Trophoblast cell (in vitro differentiated cells and primary cell): Measurements from ENCODE around the gene TH.

Experiments used
- DNase-seq, 2 donors: peaks; one replicate each; pipeline ENCODE4 v3.0.0-alpha.2; 2016
- H2AFZ ChIP-seq: 2 replicates; pipeline ENCODE4 v1.6.1; 2013; ENCODE audit warnings: low read length, moderate library complexity, mild to moderate bottlenecking; ENCODE audit not compliant: insufficient read depth, poor library complexity
- H2AK5ac ChIP-seq: 2 replicates; pipeline ENCODE4 v1.6.1; 2013; ENCODE audit warnings: mild to moderate bottlenecking, low read length
- H2BK120ac ChIP-seq: 2 replicates; pipeline ENCODE4 v1.6.1; 2013; ENCODE audit warnings: low read length, mild to moderate bottlenecking, moderate library complexity; ENCODE audit not compliant: insufficient read depth, poor library complexity
- H2BK12ac ChIP-seq: 2 replicates; pipeline ENCODE4 v1.6.1; 2013; ENCODE audit warnings: mild to moderate bottlenecking, low read length, moderate library complexity
- H2BK5ac ChIP-seq: 2 replicates; pipeline ENCODE4 v1.6.1; 2013; ENCODE audit warnings: low read length, low read depth, moderate library complexity, mild to moderate bottlenecking; ENCODE audit not compliant: poor library complexity
- H3K14ac ChIP-seq: 2 replicates; pipeline ENCODE4 v1.6.1; 2013; ENCODE audit warnings: mild to moderate bottlenecking, low read length
- H3K18ac ChIP-seq: 2 replicates; pipeline ENCODE4 v1.6.1; 2013; ENCODE audit warnings: mild to moderate bottlenecking, low read length
- H3K23ac ChIP-seq: 2 replicates; pipeline ENCODE4 v1.6.1; 2013; ENCODE audit warnings: low read length
- H3K27ac ChIP-seq: 2 replicates; pipeline ENCODE4 v1.5.1; 2013; ENCODE audit warnings: low read depth, mild to moderate bottlenecking, inconsistent platforms, low read length, moderate library complexity
- H3K27me3 ChIP-seq: 2 replicates; pipeline ENCODE4 v1.6.1; 2013; ENCODE audit warnings: inconsistent platforms, mild to moderate bottlenecking, low read length, moderate library complexity; ENCODE audit not compliant: insufficient read depth
- H3K36me3 ChIP-seq, 2 experiments: 1 replicate in 1 of 2; 2 replicates in 1 of 2; pipeline ENCODE4 v1.6.1; 2013; ENCODE audit warnings: low read length in 2 of 2, mild to moderate bottlenecking in 2 of 2, moderate library complexity in 1 of 2; ENCODE audit not compliant: insufficient read depth in 2 of 2, control insufficient read depth in 1 of 2
- H3K4ac ChIP-seq: 2 replicates; pipeline ENCODE4 v1.6.1; 2013; ENCODE audit warnings: low read depth, mild to moderate bottlenecking, low read length, moderate library complexity
- H3K4me1 ChIP-seq, 2 experiments: 1 replicate in 1 of 2; 2 replicates in 1 of 2; pipeline ENCODE4 v1.6.1; 2013; ENCODE audit warnings: low read length in 2 of 2, mild to moderate bottlenecking in 2 of 2, moderate library complexity in 1 of 2; ENCODE audit not compliant: insufficient read depth in 2 of 2, control insufficient read depth in 1 of 2
- H3K4me2 ChIP-seq: 2 replicates; pipeline ENCODE4 v1.6.1; 2013; ENCODE audit warnings: inconsistent platforms, mild to moderate bottlenecking, low read length, moderate library complexity
- H3K4me3 ChIP-seq: 2 replicates; pipeline ENCODE4 v1.5.1; 2013; ENCODE audit warnings: mild to moderate bottlenecking, low read depth, low read length, inconsistent platforms
- H3K79me1 ChIP-seq: one replicate; pipeline ENCODE4 v1.6.1; 2013; ENCODE audit warnings: low read length
- H3K79me2 ChIP-seq: 2 replicates; pipeline ENCODE4 v1.6.1; 2013; ENCODE audit warnings: low read length, mild to moderate bottlenecking; ENCODE audit not compliant: control insufficient read depth, insufficient read depth, poor library complexity
- H3K9ac ChIP-seq: 2 replicates; pipeline ENCODE4 v1.6.1; 2013; ENCODE audit warnings: mild to moderate bottlenecking, low read length
- H3K9me3 ChIP-seq: 2 replicates; pipeline ENCODE4 v1.6.1; 2013; ENCODE audit warnings: low read depth, mild to moderate bottlenecking, control low read depth, inconsistent platforms, low read length; ENCODE audit not compliant: insufficient read depth
- H4K12ac ChIP-seq: 2 replicates; pipeline ENCODE4 v1.6.1; 2013; ENCODE audit warnings: low read depth, mild to moderate bottlenecking, low read length, moderate library complexity
- H4K8ac ChIP-seq: 2 replicates; pipeline ENCODE4 v1.6.1; 2013; ENCODE audit warnings: low read depth, mild to moderate bottlenecking, low read length, moderate library complexity
- H4K91ac ChIP-seq: one replicate; pipeline ENCODE4 v1.6.1; 2013; ENCODE audit warnings: low read depth, mild to moderate bottlenecking, low read length, moderate library complexity
- WGBS: extraction: QIAGEN DNeasy Blood & Tissue Kit; methylation state at CpG from one replicate; pipeline ENCODE4 v1.1.7; 2013; ENCODE audit warnings: missing lambda C conversion rate; ENCODE audit not compliant: insufficient read length, insufficient coverage; ENCODE audit errors: extremely low coverage; 5-methylcytosine and 5-hydroxymethylcytosine counted together

The TH gene

GRCh38 chr11:2123628-2123960, 48.0 kb downstream of the TH start:
- Histone ChIP-seq H3K23ac (no peak overlapping the region), H2AFZ (no peak overlapping the region), H4K12ac (no peak overlapping the region), H2BK120ac (no peak overlapping the region), H4K8ac (no peak overlapping the region), H2BK5ac (no peak overlapping the region), H3K4me2 (no peak overlapping the region), H3K4ac (no peak overlapping the region), H4K91ac (no peak overlapping the region), H2AK5ac (no peak overlapping the region), H3K9me3 (peaks cover 7% of the 10 kb centered on the region), H3K79me1 (no peaks in the 10 kb centered on the region), H3K14ac (no peak overlapping the region), H3K27me3 (no peaks in the 10 kb centered on the region), H3K4me3 (no peak overlapping the region), H3K27ac (no peak overlapping the region), H3K18ac (no peak overlapping the region), H3K4me1 (peaks cover 0 to 3% of the 10 kb centered on the region in 2 experiments), H2BK12ac (no peak overlapping the region), H3K36me3 (no peaks in the 10 kb centered on the region), H3K9ac (no peak overlapping the region), H3K79me2 (no peaks in the 10 kb centered on the region)
- DNase-seq: no peak
- no CpG with 5 or more reads among the region's 7 CpGs for WGBS

GRCh38 chr11:2122907-2123627, 48.5 kb downstream of the TH start:
- no peak overlapping the region for H3K9ac ChIP-seq
- H2BK120ac ChIP-seq: no peak overlapping the region
- no peak overlapping the region for H3K27ac ChIP-seq
- no peak overlapping the region for H4K91ac ChIP-seq
- no peak overlapping the region for H3K14ac ChIP-seq
- H3K79me2 ChIP-seq: no peaks in the 10 kb centered on the region
- no peak for DNase-seq
- no peak overlapping the region for H3K4ac ChIP-seq
- no peak overlapping the region for H2BK12ac ChIP-seq
- H3K4me1 ChIP-seq: peaks cover 0 to 3% of the 10 kb centered on the region in 2 experiments
- no peak overlapping the region for H3K4me2 ChIP-seq
- no peaks in the 10 kb centered on the region for H3K27me3 ChIP-seq
- H2BK5ac ChIP-seq: no peak overlapping the region
- no peak overlapping the region for H4K8ac ChIP-seq
- no peak overlapping the region for H3K18ac ChIP-seq
- H4K12ac ChIP-seq: no peak overlapping the region
- no peak overlapping the region for H2AK5ac ChIP-seq
- H3K4me3 ChIP-seq: no peak overlapping the region
- H2AFZ ChIP-seq: no peak overlapping the region
- H3K9me3 ChIP-seq: peaks cover 7% of the 10 kb centered on the region
- H3K36me3 ChIP-seq: no peaks in the 10 kb centered on the region
- no peaks in the 10 kb centered on the region for H3K79me1 ChIP-seq
- WGBS: no CpG with 5 or more reads among the region's 13 CpGs
- no peak overlapping the region for H3K23ac ChIP-seq

- no peak overlapping the region for H3K9ac ChIP-seq
- no peak overlapping the region for H2BK5ac ChIP-seq
- H3K18ac ChIP-seq: no peak overlapping the region
- no peak overlapping the region for H2BK120ac ChIP-seq
- no peak overlapping the region for H2AFZ ChIP-seq
- no peaks in the 10 kb centered on the region for H3K79me2 ChIP-seq
- no peak overlapping the region for H2AK5ac ChIP-seq
- no peak overlapping the region for H3K4ac ChIP-seq
- no peak for DNase-seq
- no peak overlapping the region for H4K12ac ChIP-seq
- H3K4me3 ChIP-seq: no peak overlapping the region
- no peaks in the 10 kb centered on the region for H3K79me1 ChIP-seq
- H2BK12ac ChIP-seq: no peak overlapping the region
- no CpG with 5 or more reads among the region's 19 CpGs for WGBS
- H3K4me2 ChIP-seq: no peak overlapping the region
- H4K8ac ChIP-seq: no peak overlapping the region
- H3K23ac ChIP-seq: no peak overlapping the region
- no peak overlapping the region for H3K27ac ChIP-seq
- no peak overlapping the region for H3K14ac ChIP-seq
- peaks cover 7% of the 10 kb centered on the region for H3K9me3 ChIP-seq
- no peaks in the 10 kb centered on the region for H3K36me3 ChIP-seq
- no peak overlapping the region for H4K91ac ChIP-seq
- H3K4me1 ChIP-seq: peaks cover 0 to 3% of the 10 kb centered on the region in 2 experiments
- peaks cover 2% of the 10 kb centered on the region for H3K27me3 ChIP-seq
Measured at GRCh38 chr11:2122222-2122906, 49.3 kb downstream of the TH start.

GRCh38 chr11:2121227-2122130, 50.1 kb downstream of the TH start:
- H3K9ac ChIP-seq: no peak overlapping the region
- no peak overlapping the region for H3K4ac ChIP-seq
- no peak overlapping the region for H2AFZ ChIP-seq
- H4K8ac ChIP-seq: no peak overlapping the region
- H3K4me1 ChIP-seq: peaks cover 0 to 3% of the 10 kb centered on the region in 2 experiments
- H3K36me3 ChIP-seq: no peaks in the 10 kb centered on the region
- no peaks in the 10 kb centered on the region for H3K79me1 ChIP-seq
- no peak overlapping the region for H2AK5ac ChIP-seq
- H3K9me3 ChIP-seq: peaks cover 8% of the 10 kb centered on the region
- no peak overlapping the region for H3K4me2 ChIP-seq
- H2BK120ac ChIP-seq: no peak overlapping the region
- WGBS: no CpG with 5 or more reads among the region's 21 CpGs
- peaks cover 2% of the 10 kb centered on the region for H3K27me3 ChIP-seq
- H3K14ac ChIP-seq: no peak overlapping the region
- H4K12ac ChIP-seq: no peak overlapping the region
- no peak overlapping the region for H2BK5ac ChIP-seq
- no peak overlapping the region for H3K18ac ChIP-seq
- no peaks in the 10 kb centered on the region for H3K79me2 ChIP-seq
- no peak for DNase-seq
- H3K23ac ChIP-seq: no peak overlapping the region
- no peak overlapping the region for H3K4me3 ChIP-seq
- H4K91ac ChIP-seq: no peak overlapping the region
- H3K27ac ChIP-seq: no peak overlapping the region
- H2BK12ac ChIP-seq: no peak overlapping the region
